SK-N-SH (cell line): ENCODE data around the gene TBC1D21. TPM values are rescaled to one million over a fixed set of nuclear protein-coding genes. Genes with fewer than 3 reads are reported as not detected.

Experiments used
- CTCF ChIA-PET: fragments of 300-600, 350-600 bp; formaldehyde crosslinking; extraction: SDS; loops from one replicate; lab custom pipeline; 2021; lab: Yijun Ruan, JAX
- POLR2A ChIA-PET: fragments of 350-600 bp; sonication (Branson Sonifier 250); formaldehyde crosslinking; extraction: SDS; loops from one replicate; lab custom pipeline; 2020; ENCODE audit warnings: antibody characterized with exemption, inconsistent platforms; lab: Yijun Ruan, JAX
- DNase-seq: peaks from one replicate; pipeline ENCODE4 v3.0.0; 2012
- H2AFZ ChIP-seq: fragments of 200-600 bp; sonication (generic); 2 replicates; pipeline ENCODE4 v1.8.1; 2016; ENCODE audit warnings: antibody characterized with exemption, mild to moderate bottlenecking, low read depth
- H3F3A ChIP-seq: fragments of 200-600 bp; sonication (generic); replicated peaks from 2 replicates; pipeline ENCODE3; 2016; ENCODE audit warnings: antibody characterized with exemption, mild to moderate bottlenecking; ENCODE audit not compliant: insufficient read depth
- H3K27ac ChIP-seq, 2 experiments: fragments of 200-500 bp in 1 of 2; fragments of 200-600 bp in 1 of 2; sonication (Bioruptor generic) in 1 of 2; sonication (generic), shearing (Covaris generic) in 1 of 2; 2 replicates each; pipeline versions ENCODE4 v1.5.1 to v1.6.1; 2014 to 2016; ENCODE audit warnings: low read depth in 2 of 2, inconsistent platforms in 1 of 2, low read length in 1 of 2, mild to moderate bottlenecking in 1 of 2, mixed read lengths in 1 of 2
- H3K27me3 ChIP-seq: fragments of 200-600 bp; sonication (generic), shearing (Covaris generic); 2 replicates; pipeline ENCODE4 v1.6.1; 2016; ENCODE audit warnings: mixed run types; ENCODE audit not compliant: insufficient read depth
- H3K36me3 ChIP-seq, 2 experiments: fragments of 200-500 bp in 1 of 2; fragments of 200-600 bp in 1 of 2; sonication (Bioruptor generic) in 1 of 2; sonication (generic) in 1 of 2; replicated peaks in 1 of 2; 2 replicates each; pipeline versions ENCODE3 to v1.5.1; 2014 to 2016; ENCODE audit warnings: low read length in 1 of 2, mild to moderate bottlenecking in 1 of 2; ENCODE audit not compliant: insufficient read depth in 2 of 2, control insufficient read depth in 1 of 2
- H3K4me1 ChIP-seq, 2 experiments: fragments of 200-500 bp in 1 of 2; fragments of 200-600 bp in 1 of 2; sonication (Bioruptor generic) in 1 of 2; sonication (generic), shearing (Covaris generic) in 1 of 2; 2 replicates each; pipeline versions ENCODE4 v1.5.1 to v1.6.1; 2014 to 2016; ENCODE audit warnings: low read depth in 1 of 2, low read length in 1 of 2, mixed run types in 1 of 2; ENCODE audit not compliant: insufficient read depth in 2 of 2, control insufficient read depth in 1 of 2
- H3K4me2 ChIP-seq: fragments of 200-600 bp; sonication (generic), shearing (Covaris generic); 2 replicates; pipeline ENCODE4 v1.6.1; 2017; ENCODE audit warnings: mixed run types
- H3K4me3 ChIP-seq, 2 experiments: fragments of 200-500 bp in 1 of 2; fragments of 200-600 bp in 1 of 2; sonication (Bioruptor generic) in 1 of 2; sonication (generic), shearing (Covaris generic) in 1 of 2; 2 replicates each; pipeline versions ENCODE4 v1.5.1 to v1.8.1; 2014 to 2016; ENCODE audit warnings: low read depth in 2 of 2, inconsistent platforms in 1 of 2, low read length in 1 of 2, mild to moderate bottlenecking in 1 of 2, mixed read lengths in 1 of 2, moderate library complexity in 1 of 2
- H3K79me2 ChIP-seq: fragments of 200-600 bp; sonication (generic); 2 replicates; pipeline ENCODE4 v1.8.1; 2017; ENCODE audit warnings: mild to moderate bottlenecking; ENCODE audit not compliant: insufficient read depth
- H3K9ac ChIP-seq: fragments of 200-600 bp; sonication (generic); 2 replicates; pipeline ENCODE4 v1.6.1; 2017; ENCODE audit warnings: mixed run types
- H3K9me2 ChIP-seq: fragments of 200-600 bp; sonication (generic); 2 replicates; pipeline ENCODE4 v1.6.1; 2017; ENCODE audit warnings: mixed run types
- H3K9me3 ChIP-seq: fragments of 200-600 bp; sonication (generic); 2 replicates; pipeline ENCODE4 v1.6.1; 2017; ENCODE audit warnings: mixed run types, mild to moderate bottlenecking, moderate library complexity
- H4K20me1 ChIP-seq: fragments of 200-600 bp; sonication (generic); 2 replicates; pipeline ENCODE4 v1.6.1; 2017; ENCODE audit warnings: mild to moderate bottlenecking, mixed run types; ENCODE audit not compliant: insufficient read depth
- CHD2 ChIP-seq: fragments of 150-350 bp; IDR thresholded peaks from 2 replicates; pipeline ENCODE4 v1.6.1; 2018; ENCODE audit warnings: low read length; ENCODE audit not compliant: partially characterized antibody
- ELF1 ChIP-seq: IDR thresholded peaks from 2 replicates; pipeline ENCODE4 v1.4.0; 2012
- EZH2phosphoT487 ChIP-seq: fragments of 200-600 bp; sonication (generic); IDR thresholded peaks from 2 replicates; pipeline ENCODE4 v1.6.1; 2017; ENCODE audit warnings: low read depth, mixed run types, mild to moderate bottlenecking, antibody characterized with exemption, moderate library complexity, borderline replicate concordance
- FOSL2 ChIP-seq: IDR thresholded peaks from 2 replicates; pipeline ENCODE4 v1.4.0; 2012; ENCODE audit warnings: low read depth, mild to moderate bottlenecking, moderate library complexity, borderline replicate concordance
- FOXM1 ChIP-seq: IDR thresholded peaks from 2 replicates; pipeline ENCODE4 v1.4.0; 2012; ENCODE audit warnings: low read depth, mild to moderate bottlenecking
- IRF3 ChIP-seq: fragments of 150-350 bp; IDR thresholded peaks from 2 replicates; pipeline ENCODE4 v1.6.1; 2016; ENCODE audit warnings: mild to moderate bottlenecking, low read depth, low read length
- MEF2A ChIP-seq: IDR thresholded peaks from 2 replicates; pipeline ENCODE4 v1.4.0; 2012; ENCODE audit warnings: low read depth, borderline replicate concordance
- RCOR1 ChIP-seq: fragments of 150-350 bp; IDR thresholded peaks from 2 replicates; pipeline ENCODE4 v1.6.1; 2017; ENCODE audit warnings: antibody characterized with exemption, low read length
- RFX5 ChIP-seq: IDR thresholded peaks from 2 replicates; pipeline ENCODE4 v1.6.1; 2012; ENCODE audit warnings: mild to moderate bottlenecking, improper control_type of control experiment, low read length
- RXRA ChIP-seq: IDR thresholded peaks from 2 replicates; pipeline ENCODE4 v1.4.0; 2012; ENCODE audit warnings: low read depth, mild to moderate bottlenecking, borderline replicate concordance
- SIN3A ChIP-seq: IDR thresholded peaks from 2 replicates; pipeline ENCODE4 v1.6.1; 2012; ENCODE audit warnings: low read depth, mild to moderate bottlenecking, low read length, moderate library complexity, borderline replicate concordance
- SMC3 ChIP-seq: IDR thresholded peaks from 2 replicates; pipeline ENCODE4 v1.6.1; 2012; ENCODE audit warnings: low read depth, low read length, improper control_type of control experiment
- TCF12 ChIP-seq: IDR thresholded peaks from 2 replicates; pipeline ENCODE4 v1.4.0; 2012
- TEAD4 ChIP-seq: IDR thresholded peaks from 2 replicates; pipeline ENCODE4 v1.4.0; 2012; ENCODE audit warnings: mild to moderate bottlenecking, borderline replicate concordance; ENCODE audit not compliant: insufficient read depth
- USF1 ChIP-seq: IDR thresholded peaks from 2 replicates; pipeline ENCODE4 v1.4.0; 2012; ENCODE audit warnings: low read depth, borderline replicate concordance
- WGBS: methylation state at CpG from one replicate; pipeline ENCODE4 v1.1.6; 2017; ENCODE audit warnings: low lambda C conversion rate; 5-methylcytosine and 5-hydroxymethylcytosine counted together
- polyA plus RNA-seq, 3 experiments: library from polyadenylated mRNA; depleted of rRNA; stranded (reverse); fragments of >200 nt; gene quantifications; 2 replicates each; pipeline ENCODE4 v1.2.3, GENCODE V29; 2012
- TF ChIP-seq, protein P1 (sequence below): IDR thresholded peaks from 2 replicates; pipeline ENCODE4; 2012

Gene TBC1D21
- polyA plus RNA-seq, 1 of the 3 experiments (the other 2 are of a cell fraction), result not detected

- TF ChIP-seq USF1 (no peak), RXRA (no peak), ELF1 (no peak), RFX5 (no peak), CHD2 (no peak), FOXM1 (no peak), TCF12 (no peak), RCOR1 (no peak), SIN3A (no peak), TEAD4 (no peak), IRF3 (no peak), FOSL2 (no peak), MEF2A (no peak), EZH2phosphoT487 (no peak), SMC3 (no peak)
- TF ChIP-seq, protein P1, sequence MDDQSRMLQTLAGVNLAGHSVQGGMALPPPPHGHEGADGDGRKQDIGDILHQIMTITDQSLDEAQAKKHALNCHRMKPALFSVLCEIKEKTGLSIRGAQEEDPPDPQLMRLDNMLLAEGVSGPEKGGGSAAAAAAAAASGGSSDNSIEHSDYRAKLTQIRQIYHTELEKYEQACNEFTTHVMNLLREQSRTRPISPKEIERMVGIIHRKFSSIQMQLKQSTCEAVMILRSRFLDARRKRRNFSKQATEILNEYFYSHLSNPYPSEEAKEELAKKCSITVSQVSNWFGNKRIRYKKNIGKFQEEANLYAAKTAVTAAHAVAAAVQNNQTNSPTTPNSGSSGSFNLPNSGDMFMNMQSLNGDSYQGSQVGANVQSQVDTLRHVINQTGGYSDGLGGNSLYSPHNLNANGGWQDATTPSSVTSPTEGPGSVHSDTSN, result no peak
- no peaks in the 10 kb centered on the region for H3K9me2 ChIP-seq
- no peaks in the 10 kb centered on the region for H4K20me1 ChIP-seq
- no peaks in the 10 kb centered on the region for H3K9me3 ChIP-seq
- peak overlapping the region; percentile 82 for H3K4me2 ChIP-seq
- peaks cover 32 to 62% of the 10 kb centered on the region in 2 experiments; a peak in 3 of 4 replicates for H3K4me1 ChIP-seq
- 48% methylated on average over 22 of the region's 65 CpGs for WGBS
- H3F3A ChIP-seq, result peaks cover 30% of the 10 kb centered on the region
- H3K9ac ChIP-seq, result peak overlapping the region; percentile 73
- peak overlapping the region; percentile 49 to 62 for H3K4me3 ChIP-seq
- H3K79me2 ChIP-seq, result peaks cover 71% of the 10 kb centered on the region
- no peak for DNase-seq
- CTCF ChIA-PET, result interaction anchor here (0.9 to 1.8 kb wide), 7 partner anchors 9 to 222 kb away, joined by 3 to 5 read pairs (median 4); no protein-coding TSS in a partner anchor
- POLR2A ChIA-PET, result no interaction called here
- H2AFZ ChIP-seq, result no peak overlapping the region
- H3K36me3 ChIP-seq, result no peaks in the 10 kb centered on the region
- H3K27me3 ChIP-seq, result no peaks in the 10 kb centered on the region
- peak overlapping the region in 1 of 2 experiments; percentile 98; a peak in 3 of 4 replicates for H3K27ac ChIP-seq
Observed at GRCh38 chr15:73927003-73927475, 53.7 kb downstream of the TBC1D21 start.
